ENCODE measurements around the gene PBXIP1. TPM values are rescaled to one million over a fixed set of nuclear protein-coding genes. Genes with fewer than 3 reads are reported as not detected.

The PBXIP1 gene
- total RNA-seq, 1 experiment from 2014 or later, result 24.0 TPM

GRCh38 chr1:154896771-154897286, 59.1 kb downstream of the PBXIP1 start:
- H3K36me3 Mint-ChIP-seq (ENCODE audit: insufficient read depth, unreplicated experiment), result no peaks in the 10 kb centered on the region
- Histone ChIP-seq H3K36me3 (ENCODE audit: control insufficient read depth, insufficient read depth, low read length) (no peaks in the 10 kb centered on the region), H3K4me1 (no peaks in the 10 kb centered on the region), H3K9me3 (no peaks in the 10 kb centered on the region), H3K27me3 (replicated peaks; ENCODE audit: control insufficient read depth, insufficient read depth, low read length) (no peaks in the 10 kb centered on the region), H3K4me3 (ENCODE audit: low read depth, low read length) (no peak overlapping the region)
- no peaks in the 10 kb centered on the region for H3K4me1 Mint-ChIP-seq (ENCODE audit: low read depth, unreplicated experiment)
- TF ChIP-seq, protein P1, sequence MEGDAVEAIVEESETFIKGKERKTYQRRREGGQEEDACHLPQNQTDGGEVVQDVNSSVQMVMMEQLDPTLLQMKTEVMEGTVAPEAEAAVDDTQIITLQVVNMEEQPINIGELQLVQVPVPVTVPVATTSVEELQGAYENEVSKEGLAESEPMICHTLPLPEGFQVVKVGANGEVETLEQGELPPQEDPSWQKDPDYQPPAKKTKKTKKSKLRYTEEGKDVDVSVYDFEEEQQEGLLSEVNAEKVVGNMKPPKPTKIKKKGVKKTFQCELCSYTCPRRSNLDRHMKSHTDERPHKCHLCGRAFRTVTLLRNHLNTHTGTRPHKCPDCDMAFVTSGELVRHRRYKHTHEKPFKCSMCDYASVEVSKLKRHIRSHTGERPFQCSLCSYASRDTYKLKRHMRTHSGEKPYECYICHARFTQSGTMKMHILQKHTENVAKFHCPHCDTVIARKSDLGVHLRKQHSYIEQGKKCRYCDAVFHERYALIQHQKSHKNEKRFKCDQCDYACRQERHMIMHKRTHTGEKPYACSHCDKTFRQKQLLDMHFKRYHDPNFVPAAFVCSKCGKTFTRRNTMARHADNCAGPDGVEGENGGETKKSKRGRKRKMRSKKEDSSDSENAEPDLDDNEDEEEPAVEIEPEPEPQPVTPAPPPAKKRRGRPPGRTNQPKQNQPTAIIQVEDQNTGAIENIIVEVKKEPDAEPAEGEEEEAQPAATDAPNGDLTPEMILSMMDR (IDR thresholded peaks at IDR 0.05; ENCODE audit: insufficient read depth in 1 of 2, low read depth in 1 of 2, low read length in 1 of 2, severe bottlenecking in 1 of 2, unreplicated experiment in 1 of 2), result no peak
- H3K9me3 Mint-ChIP-seq (ENCODE audit: unreplicated experiment), result no peaks in the 10 kb centered on the region
- BruUV-seq (replicated peaks), result no TSS peak
- ChIA-PET POLR2A (no interaction called here), CTCF (no interaction called here)
- DNase-seq, result no peak
- no peak overlapping the region for H3K27ac Mint-ChIP-seq (ENCODE audit: unreplicated experiment)
- intact Hi-C loops (cut with micrococcal nuclease; ENCODE audit: unreplicated experiment), result no loop called here
- no peak overlapping the region for H3K4me3 Mint-ChIP-seq (ENCODE audit: unreplicated experiment)
- H3K27me3 Mint-ChIP-seq (ENCODE audit: insufficient read depth, unreplicated experiment), result peaks cover 12% of the 10 kb centered on the region

- Mint-ChIP-seq H3K27ac (ENCODE audit: unreplicated experiment) (no peak overlapping the region), H3K27me3 (ENCODE audit: insufficient read depth, unreplicated experiment) (peaks cover 12% of the 10 kb centered on the region), H3K9me3 (ENCODE audit: unreplicated experiment) (no peaks in the 10 kb centered on the region), H3K4me3 (ENCODE audit: unreplicated experiment) (no peak overlapping the region), H3K36me3 (ENCODE audit: insufficient read depth, unreplicated experiment) (no peaks in the 10 kb centered on the region), H3K4me1 (ENCODE audit: low read depth, unreplicated experiment) (no peaks in the 10 kb centered on the region)
- DNase-seq, result no peak
- H3K36me3 ChIP-seq (ENCODE audit: control insufficient read depth, insufficient read depth, low read length), result no peaks in the 10 kb centered on the region
- TF ChIP-seq, protein P1 (IDR thresholded peaks at IDR 0.05; ENCODE audit: insufficient read depth in 1 of 2, low read depth in 1 of 2, low read length in 1 of 2, severe bottlenecking in 1 of 2, unreplicated experiment in 1 of 2), result no peak
- intact Hi-C loops (cut with micrococcal nuclease; ENCODE audit: unreplicated experiment), result no loop called here
- H3K4me3 ChIP-seq (ENCODE audit: low read depth, low read length), result no peak overlapping the region
- ChIA-PET CTCF (interaction anchor here (0.6 to 0.8 kb wide), 2 partner anchors 10 to 27 kb away, joined by 4 to 5 read pairs; no protein-coding TSS in a partner anchor), POLR2A (no interaction called here)
- H3K9me3 ChIP-seq, result no peaks in the 10 kb centered on the region
- no TSS peak for BruUV-seq (replicated peaks)
- no peaks in the 10 kb centered on the region for H3K4me1 ChIP-seq
- H3K27me3 ChIP-seq (replicated peaks; ENCODE audit: control insufficient read depth, insufficient read depth, low read length), result no peaks in the 10 kb centered on the region
Measured at GRCh38 chr1:154895798-154896197, 60.1 kb downstream of the PBXIP1 start.

Small RNA genes lying within 50 kb of the gene (microRNA-seq; reads per million reads assigned to microRNA genes)
- gene MIR4258, result not detected

Other genes with a start within 250 kb of the PBXIP1 start
- 0.05 TPM in 1 of 2 replicates, not detected in the other for gene KCNN3, start 85.8 kb downstream of the PBXIP1 start, total RNA-seq (2022)
- gene PMVK, start 19.4 kb downstream of the PBXIP1 start, total RNA-seq (2022), result 25.1 and 25.2 TPM in 2 replicates
- gene PYGO2, start 5.7 kb upstream of the PBXIP1 start, total RNA-seq (2022), result 34.1 and 34.9 TPM in 2 replicates
- 58.0 and 59.6 TPM in 2 replicates for gene SHC1, start 14.6 kb upstream of the PBXIP1 start, total RNA-seq (2022)
- gene CKS1B, start 18.6 kb upstream of the PBXIP1 start, total RNA-seq (2022), result 243 and 259 TPM in 2 replicates
- gene FLAD1, start 27.2 kb upstream of the PBXIP1 start, total RNA-seq (2022), result 51.3 and 61.5 TPM in 2 replicates
- 0.50 and 0.53 TPM in 2 replicates for gene LENEP, start 37.5 kb upstream of the PBXIP1 start, total RNA-seq (2022)
- 42.9 and 46.8 TPM in 2 replicates for gene ZBTB7B, start 46.7 kb upstream of the PBXIP1 start, total RNA-seq (2022)
- gene DCST2, start 77.7 kb upstream of the PBXIP1 start, total RNA-seq (2022), result 0.26 and 0.61 TPM in 2 replicates
- 0.32 TPM in 1 of 2 replicates, not detected in the other for gene DCST1, start 77.7 kb upstream of the PBXIP1 start, total RNA-seq (2022)
- gene ADAM15, start 95.2 kb upstream of the PBXIP1 start, total RNA-seq (2022), result 44.0 and 48.2 TPM in 2 replicates
- gene EFNA4, start 107.6 kb upstream of the PBXIP1 start, total RNA-seq (2022), result 13.8 and 16.0 TPM in 2 replicates
- 3.4 and 3.5 TPM in 2 replicates for gene EFNA3, start 122.7 kb upstream of the PBXIP1 start, total RNA-seq (2022)
- gene EFNA1, start 171.8 kb upstream of the PBXIP1 start, total RNA-seq (2022), result 42.5 and 47.9 TPM in 2 replicates
- 38.4 and 43.6 TPM in 2 replicates for gene SLC50A1, start 179.8 kb upstream of the PBXIP1 start, total RNA-seq (2022)
- gene DPM3, start 184.4 kb upstream of the PBXIP1 start, total RNA-seq (2022), result 27.8 and 30.7 TPM in 2 replicates
- gene KRTCAP2, start 217.2 kb upstream of the PBXIP1 start, total RNA-seq (2022), result 215 and 219 TPM in 2 replicates
- gene TRIM46, start 217.8 kb upstream of the PBXIP1 start, total RNA-seq (2022), result 0.11 TPM in 1 of 2 replicates, not detected in the other